ENCODE data around the gene TUBGCP2. TPM values are rescaled to one million over a fixed set of nuclear protein-coding genes. Genes with fewer than 3 reads are reported as not detected.

Gene TUBGCP2, protein sequence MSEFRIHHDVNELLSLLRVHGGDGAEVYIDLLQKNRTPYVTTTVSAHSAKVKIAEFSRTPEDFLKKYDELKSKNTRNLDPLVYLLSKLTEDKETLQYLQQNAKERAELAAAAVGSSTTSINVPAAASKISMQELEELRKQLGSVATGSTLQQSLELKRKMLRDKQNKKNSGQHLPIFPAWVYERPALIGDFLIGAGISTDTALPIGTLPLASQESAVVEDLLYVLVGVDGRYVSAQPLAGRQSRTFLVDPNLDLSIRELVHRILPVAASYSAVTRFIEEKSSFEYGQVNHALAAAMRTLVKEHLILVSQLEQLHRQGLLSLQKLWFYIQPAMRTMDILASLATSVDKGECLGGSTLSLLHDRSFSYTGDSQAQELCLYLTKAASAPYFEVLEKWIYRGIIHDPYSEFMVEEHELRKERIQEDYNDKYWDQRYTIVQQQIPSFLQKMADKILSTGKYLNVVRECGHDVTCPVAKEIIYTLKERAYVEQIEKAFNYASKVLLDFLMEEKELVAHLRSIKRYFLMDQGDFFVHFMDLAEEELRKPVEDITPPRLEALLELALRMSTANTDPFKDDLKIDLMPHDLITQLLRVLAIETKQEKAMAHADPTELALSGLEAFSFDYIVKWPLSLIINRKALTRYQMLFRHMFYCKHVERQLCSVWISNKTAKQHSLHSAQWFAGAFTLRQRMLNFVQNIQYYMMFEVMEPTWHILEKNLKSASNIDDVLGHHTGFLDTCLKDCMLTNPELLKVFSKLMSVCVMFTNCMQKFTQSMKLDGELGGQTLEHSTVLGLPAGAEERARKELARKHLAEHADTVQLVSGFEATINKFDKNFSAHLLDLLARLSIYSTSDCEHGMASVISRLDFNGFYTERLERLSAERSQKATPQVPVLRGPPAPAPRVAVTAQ
- total RNA-seq: 10 to 100 TPM; 21.5 to 43.8 (median 36.5) TPM

DNA sequence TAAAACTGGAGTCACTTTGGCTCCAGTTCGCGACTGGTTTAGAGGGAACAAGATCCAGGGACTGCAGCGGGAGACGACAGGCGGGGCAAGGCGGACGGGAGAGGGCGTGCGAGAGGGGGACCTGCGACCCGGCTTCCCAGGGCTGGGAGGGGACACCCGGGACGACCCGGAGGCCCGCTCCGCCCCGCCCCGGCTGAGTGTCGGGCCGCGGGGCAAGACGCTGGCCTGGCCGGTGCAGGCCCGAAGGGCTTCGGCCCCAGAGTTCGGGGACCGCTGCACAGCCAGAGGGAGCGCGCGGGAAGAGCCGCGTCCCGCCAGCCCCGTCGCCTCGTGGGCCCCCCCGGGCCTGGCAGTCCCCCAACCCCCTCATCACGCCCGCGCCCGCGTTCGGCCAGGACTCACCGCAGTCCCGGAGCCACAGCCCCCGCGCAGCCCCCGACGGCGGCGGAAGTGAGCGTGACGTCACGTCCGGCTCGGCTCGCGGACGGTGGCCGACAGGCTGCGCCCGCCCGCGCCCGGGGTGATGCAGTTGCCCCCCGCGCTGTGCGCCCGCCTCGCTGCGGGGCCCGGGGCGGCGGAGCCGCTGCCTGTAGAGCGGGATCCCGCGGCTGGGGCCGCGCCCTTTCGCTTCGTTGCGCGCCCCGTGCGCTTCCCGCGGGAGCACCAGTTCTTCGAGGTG is at the start of gene TUBGCP2, which contains the start of gene ZNF511:
TSS of gene TUBGCP2 (minus strand) at position 452 of the 679 bp plus-strand sequence. CDS start 5,931 bp downstream, outside the sequence.
TSS of gene ZNF511 (plus strand) at position 494 of the 679 bp plus-strand sequence. CDS start at position 524, 30 bp downstream.
- Histone ChIP-seq H3K4me3 (peak within 1 kb of the TSS; percentile 77 to 99 (median 92)), H3K27me3 (no peaks in the 10 kb centered on the region), H3K36me3 (peaks cover 0 to 24% of the 10 kb centered on the region in 2 donors), H3K27ac (peak within 1 kb of the TSS; percentile 81 to 99 (median 90)), H3K4me1 (peaks cover 24 to 26% of the 10 kb centered on the region in 2 donors), H3K9me3 (no peaks in the 10 kb centered on the region)
- ATAC-seq (peak; percentile 89 to 92), DNase-seq (peak; percentile 65 to 83)
- in situ Hi-C loops (cut with MboI; ENCODE audit: low sequenced_read_pairs in 4 of 4): no loop called here
- TF ChIP-seq, protein P1, sequence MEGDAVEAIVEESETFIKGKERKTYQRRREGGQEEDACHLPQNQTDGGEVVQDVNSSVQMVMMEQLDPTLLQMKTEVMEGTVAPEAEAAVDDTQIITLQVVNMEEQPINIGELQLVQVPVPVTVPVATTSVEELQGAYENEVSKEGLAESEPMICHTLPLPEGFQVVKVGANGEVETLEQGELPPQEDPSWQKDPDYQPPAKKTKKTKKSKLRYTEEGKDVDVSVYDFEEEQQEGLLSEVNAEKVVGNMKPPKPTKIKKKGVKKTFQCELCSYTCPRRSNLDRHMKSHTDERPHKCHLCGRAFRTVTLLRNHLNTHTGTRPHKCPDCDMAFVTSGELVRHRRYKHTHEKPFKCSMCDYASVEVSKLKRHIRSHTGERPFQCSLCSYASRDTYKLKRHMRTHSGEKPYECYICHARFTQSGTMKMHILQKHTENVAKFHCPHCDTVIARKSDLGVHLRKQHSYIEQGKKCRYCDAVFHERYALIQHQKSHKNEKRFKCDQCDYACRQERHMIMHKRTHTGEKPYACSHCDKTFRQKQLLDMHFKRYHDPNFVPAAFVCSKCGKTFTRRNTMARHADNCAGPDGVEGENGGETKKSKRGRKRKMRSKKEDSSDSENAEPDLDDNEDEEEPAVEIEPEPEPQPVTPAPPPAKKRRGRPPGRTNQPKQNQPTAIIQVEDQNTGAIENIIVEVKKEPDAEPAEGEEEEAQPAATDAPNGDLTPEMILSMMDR (IDR thresholded peaks at IDR 0.05 in 4 of 5, conservative IDR thresholded peaks at IDR 0.05 in 1 of 5): peak in 1 of 5 experiments; percentile 34
- TF ChIP-seq POLR2A (IDR thresholded peaks at IDR 0.05): peak; percentile 76 to 84
- intact Hi-C loops (cut with DNase I; ENCODE audit: low total_unique reads): loop anchor here (2.0 kb wide), 5 partner anchors 48 to 772 kb away; partner anchors contain the start of genes ECHS1, INPP5A and MTG1

DNA sequence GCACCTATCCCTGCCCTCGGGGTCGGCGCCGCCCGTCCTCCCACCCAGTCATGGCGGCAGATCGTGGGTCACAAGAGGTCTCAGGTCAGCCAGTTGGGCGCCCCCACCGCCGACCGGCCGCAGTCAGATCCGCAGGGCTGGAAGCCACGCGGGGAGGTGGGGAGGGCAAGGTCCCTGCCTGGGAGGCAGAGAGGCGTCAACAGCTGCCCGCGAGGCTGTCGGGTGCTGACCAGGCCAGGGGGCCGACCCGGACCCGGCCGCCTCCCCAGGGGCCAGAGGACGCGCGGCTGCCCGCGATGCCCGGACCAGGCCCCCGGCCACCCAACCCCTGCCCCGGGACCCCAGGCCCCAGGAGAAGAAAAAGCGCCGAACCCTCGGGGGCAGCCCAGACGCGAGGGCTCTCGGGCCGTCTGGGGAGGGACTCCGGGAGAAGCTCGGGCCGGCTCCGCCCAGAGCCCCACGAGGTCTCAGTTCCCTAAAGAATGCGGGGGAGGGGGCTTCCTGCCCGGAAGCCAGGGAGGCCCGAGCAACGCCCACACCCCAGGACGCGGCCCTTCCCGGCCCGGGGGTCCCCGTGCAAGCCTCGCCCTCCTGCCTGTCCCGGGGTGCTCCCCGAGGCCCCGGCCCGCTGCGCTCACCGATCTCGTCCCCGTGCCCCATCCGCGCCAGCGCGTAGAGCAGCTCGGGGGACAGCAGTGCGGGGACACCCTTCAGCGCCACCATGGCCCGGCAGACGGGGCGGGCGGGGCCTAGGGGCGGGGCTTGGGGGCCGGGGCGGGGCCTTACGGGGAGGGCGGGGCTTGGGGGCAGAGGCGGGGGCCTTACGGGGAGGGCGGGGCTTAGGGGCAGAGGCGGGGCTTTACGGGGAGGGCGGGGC is 48.9 kb upstream of the TUBGCP2 start, which contains the start of gene FUOM:
TSS of gene FUOM (minus strand) at position 735 of the 877 bp plus-strand sequence. CDS start at position 723, 12 bp downstream.
- in situ Hi-C loops (cut with MboI; ENCODE audit: low sequenced_read_pairs in 4 of 4) (no loop called here), intact Hi-C loops (cut with DNase I; ENCODE audit: low total_unique reads) (loop anchor here (1.0 kb wide), 1 partner anchor 43 kb away; no protein-coding TSS in a partner anchor)
- DNase-seq (peak in 1 of 2 donors; percentile 33), ATAC-seq (peak; percentile 51 to 73)
- peaks cover 4 to 21% (median 13%) of the 10 kb centered on the region in 3 donors for H3K27me3 ChIP-seq
- TF ChIP-seq, protein P1 (IDR thresholded peaks at IDR 0.05 in 4 of 5, conservative IDR thresholded peaks at IDR 0.05 in 1 of 5): no peak
- TF ChIP-seq POLR2A (IDR thresholded peaks at IDR 0.05): no peak
- H3K9me3 ChIP-seq: no peaks in the 10 kb centered on the region
- H3K27ac ChIP-seq: peak within 1 kb of the TSS; percentile 34 to 61 (median 51)
- peaks cover 0 to 8% of the 10 kb centered on the region in 2 donors for H3K36me3 ChIP-seq
- peaks cover 4 to 8% of the 10 kb centered on the region in 2 donors for H3K4me1 ChIP-seq
- peak within 1 kb of the TSS; percentile 62 to 78 (median 66) for H3K4me3 ChIP-seq

GRCh38 chr10:133356549-133357284 is 48.0 kb upstream of the TUBGCP2 start:
- H3K9me3 ChIP-seq: no peaks in the 10 kb centered on the region
- H3K27ac ChIP-seq: no peak overlapping the region
- peaks cover 4 to 8% of the 10 kb centered on the region in 2 donors for H3K4me1 ChIP-seq
- TF ChIP-seq POLR2A (IDR thresholded peaks at IDR 0.05): no peak
- TF ChIP-seq, protein P1 (IDR thresholded peaks at IDR 0.05 in 4 of 5, conservative IDR thresholded peaks at IDR 0.05 in 1 of 5): no peak
- ATAC-seq (no peak), DNase-seq (no peak)
- in situ Hi-C loops (cut with MboI; ENCODE audit: low sequenced_read_pairs in 4 of 4): no loop called here
- H3K27me3 ChIP-seq: peaks cover 4 to 21% (median 13%) of the 10 kb centered on the region in 3 donors
- intact Hi-C loops (cut with DNase I; ENCODE audit: low total_unique reads): loop anchor here (1.0 kb wide), 1 partner anchor 44 kb away; no protein-coding TSS in a partner anchor
- peak overlapping the region; percentile 62 to 78 (median 66) for H3K4me3 ChIP-seq
- no peaks in the 10 kb centered on the region for H3K36me3 ChIP-seq

Measured in gastrocnemius medialis (tissue), 4 donors.